HT-29 (cell line): Measurements from ENCODE around the gene CCDC7. TPM values are rescaled to one million over a fixed set of nuclear protein-coding genes. Genes with fewer than 3 reads are reported as not detected.

Source experiments
- total RNA-seq: library from RNA; depleted of rRNA; stranded (reverse); fragments of >200 nt; shearing (Covaris generic); gene quantifications from 2 replicates; pipeline ENCODE4 v1.2.3, GENCODE V29; 2014; rRNA removed

CCDC7 gene
- total RNA-seq, 1 experiment from 2014 or later = 1.3 TPM

Other genes with a start within 250 kb of the CCDC7 start
- gene EPC1, start 99.0 kb upstream of the CCDC7 start, total RNA-seq = 68.2 and 94.9 TPM in 2 replicates